ENCODE data around the gene KCNJ16. TPM values are rescaled to one million over a fixed set of nuclear protein-coding genes. Genes with fewer than 3 reads are reported as not detected.

The KCNJ16 gene
- total RNA-seq, 3 donors from 2014 or later = 0.32 to 18.6 (median 1.3) TPM

- Histone ChIP-seq H3K27me3 (no peaks in the 10 kb centered on the region), H3K27ac (no peak overlapping the region), H3K4me1 (no peaks in the 10 kb centered on the region), H3K36me3 (no peaks in the 10 kb centered on the region), H3K9me3 (no peaks in the 10 kb centered on the region), H3K4me3 (no peak overlapping the region)
- intact Hi-C loops (cut with DNase I; ENCODE audit: low total_unique reads) = loop anchor here (2.0 kb wide), 1 partner anchor 58 kb away; no protein-coding TSS in a partner anchor
- TF ChIP-seq POLR2A (IDR thresholded peaks at IDR 0.05) = no peak
- TF ChIP-seq POLR2AphosphoS5 (IDR thresholded peaks at IDR 0.05) = no peak
- TF ChIP-seq CTCF (IDR thresholded peaks at IDR 0.05) = no peak
- no peak for DNase-seq (ENCODE audit: low spot score in 2 of 2)
Observed at GRCh38 chr17:70091005-70091568, 16.1 kb downstream of the KCNJ16 start.

GRCh38 chr17:70091696-70092095 is 16.7 kb downstream of the KCNJ16 start:
- no peaks in the 10 kb centered on the region for H3K36me3 ChIP-seq

GRCh38 chr17:70093163-70093562 is 18.1 kb downstream of the KCNJ16 start:
- Histone ChIP-seq H3K4me1 (no peaks in the 10 kb centered on the region), H3K36me3 (no peaks in the 10 kb centered on the region), H3K9me3 (no peaks in the 10 kb centered on the region), H3K27ac (no peak overlapping the region), H3K4me3 (no peak overlapping the region), H3K27me3 (no peaks in the 10 kb centered on the region)
- TF ChIP-seq POLR2AphosphoS5 (IDR thresholded peaks at IDR 0.05) (no peak), POLR2A (IDR thresholded peaks at IDR 0.05) (no peak), CTCF (IDR thresholded peaks at IDR 0.05) (no peak)
- intact Hi-C loops (cut with DNase I; ENCODE audit: low total_unique reads) = no loop called here
- DNase-seq (ENCODE audit: low spot score in 2 of 2) = no peak

More at GRCh38 chr17:70091696-70092095, 16.7 kb downstream of the KCNJ16 start:
- TF ChIP-seq CTCF (IDR thresholded peaks at IDR 0.05) (no peak), POLR2A (IDR thresholded peaks at IDR 0.05) (no peak), POLR2AphosphoS5 (IDR thresholded peaks at IDR 0.05) (no peak)
- Histone ChIP-seq H3K4me3 (no peak overlapping the region), H3K27me3 (no peaks in the 10 kb centered on the region), H3K9me3 (no peaks in the 10 kb centered on the region), H3K4me1 (no peaks in the 10 kb centered on the region), H3K27ac (no peak overlapping the region)
- no peak for DNase-seq (ENCODE audit: low spot score in 2 of 2)
- intact Hi-C loops (cut with DNase I; ENCODE audit: low total_unique reads) = loop anchor here (2.0 kb wide), 1 partner anchor 59 kb away; no protein-coding TSS in a partner anchor

GRCh38 chr17:70095455-70095854 is 20.4 kb downstream of the KCNJ16 start:
- Histone ChIP-seq H3K27me3 (no peaks in the 10 kb centered on the region), H3K4me3 (no peak overlapping the region), H3K27ac (no peak overlapping the region), H3K36me3 (no peaks in the 10 kb centered on the region), H3K9me3 (no peaks in the 10 kb centered on the region), H3K4me1 (no peaks in the 10 kb centered on the region)
- no peak for DNase-seq (ENCODE audit: low spot score in 2 of 2)
- no peak for TF ChIP-seq POLR2AphosphoS5 (IDR thresholded peaks at IDR 0.05)
- TF ChIP-seq POLR2A (IDR thresholded peaks at IDR 0.05) = no peak
- TF ChIP-seq CTCF (IDR thresholded peaks at IDR 0.05) = no peak
- intact Hi-C loops (cut with DNase I; ENCODE audit: low total_unique reads) = no loop called here

- no peaks in the 10 kb centered on the region for H3K36me3 ChIP-seq
- H3K27me3 ChIP-seq = no peaks in the 10 kb centered on the region
- no peak for DNase-seq (ENCODE audit: low spot score in 2 of 2)
- H3K4me1 ChIP-seq = no peaks in the 10 kb centered on the region
- TF ChIP-seq POLR2AphosphoS5 (IDR thresholded peaks at IDR 0.05) = no peak
- no peak for TF ChIP-seq CTCF (IDR thresholded peaks at IDR 0.05)
- no peak for TF ChIP-seq POLR2A (IDR thresholded peaks at IDR 0.05)
- intact Hi-C loops (cut with DNase I; ENCODE audit: low total_unique reads) = no loop called here
- no peak overlapping the region for H3K27ac ChIP-seq
- no peaks in the 10 kb centered on the region for H3K9me3 ChIP-seq
- H3K4me3 ChIP-seq = no peak overlapping the region
Observed at GRCh38 chr17:70096861-70097260, 21.8 kb downstream of the KCNJ16 start.

Measured in breast epithelium (tissue), 4 donors.